CD1c-positive myeloid dendritic cell (primary cell): ENCODE data around the gene HLA-DPA1.
"Not testable (repeated sequence)": the region's sequence is repeated elsewhere in the genome, so short reads cannot be mapped to it uniquely, and the experiment has no call there.

ENCODE experiments used
- DNase-seq: peaks from one replicate; pipeline ENCODE4 v3.0.0-alpha.2; 2016; ENCODE audit errors: extremely low spot score

The HLA-DPA1 gene

GRCh38 chr6:33065312-33065711 lies 8.1 kb downstream of the HLA-DPA1 start:
- no peak for DNase-seq

DNA sequence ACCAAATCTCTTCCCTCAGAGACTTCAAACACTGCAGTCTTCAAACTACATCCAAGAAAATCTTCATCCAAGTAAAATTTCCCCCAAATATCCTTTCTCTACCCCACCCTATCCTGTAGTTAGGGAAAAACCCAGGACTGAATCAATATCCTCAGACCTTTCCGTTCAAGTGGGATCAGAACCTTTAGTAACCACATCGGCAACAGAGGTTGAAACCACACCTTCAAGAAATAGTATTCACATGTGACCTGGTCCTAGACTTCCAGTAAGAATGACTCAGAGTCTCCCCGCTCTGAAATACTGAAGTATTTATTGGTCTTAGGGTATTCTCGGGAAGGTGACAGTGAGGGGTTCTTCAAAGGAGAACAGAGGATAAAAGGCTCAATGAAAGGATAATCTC lies 8.7 kb downstream of the HLA-DPA1 start:
- no peak for DNase-seq

DNA sequence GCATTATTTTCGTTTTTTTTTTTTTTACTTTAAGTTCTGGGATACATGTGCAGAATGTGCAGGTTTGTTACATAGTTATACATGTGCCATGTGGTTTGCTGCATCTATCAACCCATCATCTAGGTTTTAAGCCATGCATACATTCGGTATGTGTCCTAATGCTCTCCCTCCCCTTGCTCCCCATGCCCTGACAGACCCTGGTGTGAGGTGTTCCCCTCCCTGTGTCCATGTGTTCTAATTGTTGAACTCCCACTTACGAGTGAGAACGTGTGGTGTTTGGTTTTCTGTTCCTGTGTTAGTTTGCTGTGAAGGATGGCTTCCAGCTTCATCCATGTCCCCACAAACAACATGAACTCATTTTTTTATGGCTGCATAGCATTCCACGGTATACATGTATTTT lies 10.0 kb downstream of the HLA-DPA1 start:
- not testable (repeated sequence) for DNase-seq

DNA sequence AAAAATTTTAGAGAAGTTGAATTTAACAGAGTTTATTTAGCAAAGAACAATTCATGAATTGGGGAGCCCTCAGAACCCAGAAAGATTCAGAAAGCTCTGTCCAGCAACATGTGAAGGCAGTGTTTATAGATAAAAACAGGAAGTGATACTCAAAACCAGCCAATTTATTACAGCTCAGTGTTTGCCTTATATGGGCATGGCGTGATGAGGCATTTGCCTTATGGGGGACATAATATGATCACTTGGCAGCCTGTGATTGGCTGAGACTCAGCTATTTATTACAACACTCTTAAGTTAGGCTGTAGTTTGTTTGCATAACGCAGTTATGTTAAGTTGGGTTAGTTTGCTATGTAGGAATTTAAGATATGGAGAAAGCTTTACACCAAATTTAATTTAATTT lies 11.5 kb downstream of the HLA-DPA1 start:
- peak; percentile 92 for DNase-seq

GRCh38 chr6:33057222-33058150 lies 16.0 kb downstream of the HLA-DPA1 start:
- peak; percentile 32 for DNase-seq

GRCh38 chr6:33053230-33053629 lies 20.2 kb downstream of the HLA-DPA1 start:
- no peak for DNase-seq

DNA sequence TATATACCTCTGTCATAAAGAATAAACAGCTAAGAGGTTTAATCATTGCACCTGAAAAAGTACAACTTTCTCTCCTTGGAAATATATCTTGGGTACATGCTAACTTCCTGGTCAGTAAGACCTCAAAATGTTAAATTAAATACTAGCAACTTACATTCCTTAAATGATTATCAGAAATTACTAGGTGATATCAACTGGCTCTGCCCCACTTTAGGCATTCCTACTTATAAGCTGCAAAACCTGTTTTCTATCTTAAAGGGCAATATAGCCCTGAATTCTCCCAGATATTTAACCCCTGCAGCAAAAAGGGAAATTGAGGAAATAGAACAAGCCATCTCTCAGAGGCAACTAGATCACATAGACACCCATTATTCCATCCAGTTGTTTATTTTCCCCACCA lies 20.8 kb downstream of the HLA-DPA1 start:
- no peak for DNase-seq

DNA sequence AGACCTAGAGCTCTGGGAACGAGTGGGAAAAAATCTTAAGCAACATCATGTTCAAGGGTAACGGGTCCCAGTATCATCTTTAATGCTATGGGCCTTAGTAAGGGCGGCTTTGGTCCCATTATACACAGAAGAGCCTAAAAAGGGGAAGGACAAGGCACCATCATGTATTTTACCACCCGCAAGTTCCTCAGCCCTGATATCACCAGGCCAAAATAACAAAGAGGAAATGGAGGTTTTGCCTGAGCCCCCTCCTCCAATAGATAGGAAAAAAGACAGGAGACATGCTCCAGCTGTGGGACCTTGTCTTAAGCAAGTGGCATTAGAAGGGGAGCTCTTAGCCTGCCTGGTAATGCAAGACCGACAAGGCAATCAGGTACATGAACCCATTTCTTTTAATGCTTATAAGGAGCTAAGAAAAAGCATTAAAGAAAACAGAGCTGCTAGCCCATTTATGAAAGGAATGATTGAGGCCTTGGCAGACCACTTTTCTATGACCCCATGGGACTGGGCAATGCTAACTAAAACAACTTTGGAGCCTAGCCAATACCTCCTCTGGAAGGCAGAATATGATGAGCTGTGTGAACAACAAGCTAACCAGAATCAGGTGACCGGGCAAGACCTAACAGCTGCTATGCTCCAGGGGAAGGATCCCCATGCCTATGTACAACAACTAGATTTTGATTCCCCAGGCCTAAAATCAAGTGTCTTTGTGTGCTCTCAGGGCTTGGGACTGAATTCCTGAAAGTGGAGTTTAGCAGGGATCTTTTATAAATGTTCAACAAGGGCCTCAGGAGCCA lies 23.2 kb downstream of the HLA-DPA1 start:
- peak; percentile 57 for DNase-seq

GRCh38 chr6:33049323-33050013 lies 24.0 kb downstream of the HLA-DPA1 start:
- DNase-seq: no peak

DNA sequence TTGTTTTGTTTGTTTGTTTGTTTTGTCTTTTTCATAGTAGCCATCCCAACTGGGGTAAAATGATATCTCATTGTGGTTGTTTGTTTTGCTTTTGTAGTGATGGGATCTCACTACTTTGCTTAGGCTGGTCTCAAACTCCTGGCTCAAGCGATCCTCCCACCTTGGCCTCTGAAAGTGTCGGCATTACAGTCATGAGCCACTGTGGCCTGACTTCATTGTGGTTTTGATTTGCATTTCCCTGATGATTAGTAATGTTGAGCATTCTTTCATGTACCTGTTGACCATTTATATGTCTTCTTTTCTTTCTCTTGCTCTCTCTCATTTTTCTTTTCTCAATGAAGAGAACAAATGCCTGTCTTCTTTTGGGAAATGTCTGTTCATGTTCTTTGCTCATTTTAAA lies 33.3 kb downstream of the HLA-DPA1 start:
- DNase-seq: no peak

GRCh38 chr6:33036535-33036934 lies 36.9 kb downstream of the HLA-DPA1 start:
- DNase-seq: no peak

- DNase-seq: no peak
Observed at GRCh38 chr6:33034554-33034953, 38.9 kb downstream of the HLA-DPA1 start.

- DNase-seq: no peak
Observed at GRCh38 chr6:33030245-33030644, 43.2 kb downstream of the HLA-DPA1 start.

GRCh38 chr6:33029328-33030184 lies 43.9 kb downstream of the HLA-DPA1 start:
- DNase-seq: peak; percentile 96

GRCh38 chr6:33028220-33028849 lies 45.1 kb downstream of the HLA-DPA1 start:
- DNase-seq: peak; percentile 71

GRCh38 chr6:33024521-33024920 lies 48.9 kb downstream of the HLA-DPA1 start:
- DNase-seq: no peak

GRCh38 chr6:33023536-33023935 lies 49.9 kb downstream of the HLA-DPA1 start:
- no peak for DNase-seq

DNA sequence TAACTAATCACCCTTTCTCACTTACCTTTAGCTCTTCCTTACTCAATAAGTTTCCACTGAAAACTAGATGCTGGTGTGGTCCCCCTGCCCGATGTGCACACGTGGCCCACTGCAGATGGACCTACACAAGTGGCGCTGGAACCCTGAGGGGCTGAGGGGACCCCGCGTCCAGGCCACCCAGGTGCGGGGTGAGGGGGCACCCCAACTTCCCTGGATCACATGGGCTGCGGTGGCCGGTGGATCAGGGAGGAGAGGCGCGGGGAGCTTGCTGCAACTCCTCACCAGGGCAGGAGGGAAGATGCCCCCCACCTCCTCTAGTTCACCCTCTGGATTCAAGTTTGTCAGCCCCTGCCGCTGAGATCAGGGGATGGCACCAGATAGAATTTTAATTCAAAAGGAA lies 51.5 kb downstream of the HLA-DPA1 start:
- no peak for DNase-seq

GRCh38 chr6:33019372-33019771 lies 54.1 kb downstream of the HLA-DPA1 start:
- DNase-seq: no peak

DNA sequence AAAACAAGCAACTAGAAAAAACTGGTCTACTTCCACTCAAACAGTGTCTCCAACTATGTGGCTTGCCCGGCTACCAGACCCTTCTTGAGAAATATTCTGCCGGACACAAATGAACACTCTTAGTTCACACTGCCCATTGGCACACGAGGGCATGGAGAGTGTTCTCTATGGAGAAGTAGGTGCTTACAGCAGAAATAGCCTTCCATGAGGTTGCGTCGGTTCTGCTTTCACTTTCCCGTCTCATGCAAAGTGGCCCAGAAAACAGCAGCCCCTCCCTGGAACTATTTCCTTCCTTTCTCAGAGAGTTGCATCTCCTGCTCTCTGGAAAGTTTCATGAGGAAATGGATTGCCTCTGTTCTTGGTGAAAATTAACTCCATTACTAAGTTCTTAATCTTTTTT lies 54.5 kb downstream of the HLA-DPA1 start:
- peak; percentile 97 for DNase-seq

DNA sequence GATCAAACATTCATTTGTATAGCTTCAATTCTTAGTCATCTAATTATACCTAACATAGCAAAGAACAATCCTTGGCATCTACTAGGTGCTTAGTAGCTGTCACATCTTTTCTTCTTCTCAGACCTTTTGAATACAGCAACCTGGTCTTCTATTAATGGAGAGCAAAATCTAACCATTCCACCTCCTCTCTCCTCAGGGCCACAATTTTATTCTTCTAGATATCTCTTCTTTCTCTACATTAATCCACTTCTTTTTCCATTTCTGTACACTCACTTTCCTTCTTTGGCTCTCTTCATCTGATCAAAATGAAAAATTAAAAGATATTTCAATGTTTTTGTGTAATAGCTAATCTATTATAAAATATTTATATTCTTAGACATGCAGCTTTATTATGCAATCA lies 55.0 kb downstream of the HLA-DPA1 start:
- DNase-seq: no peak
